ENCODE data around the gene GRID1. TPM values are rescaled to one million over a fixed set of nuclear protein-coding genes. Genes with fewer than 3 reads are reported as not detected.

GRID1 gene
- total RNA-seq, 4 donors from 2014 or later = 1.4 to 4.9 (median 2.0) TPM

- no peak for TF ChIP-seq POLR2A (IDR thresholded peaks at IDR 0.05)
- intact Hi-C loops (cut with DNase I; ENCODE audit: low total_unique reads) = loop anchor here (10.0 kb wide), 1 partner anchor 597 kb away; no protein-coding TSS in a partner anchor
- WGBS, 2 donors = 75 to 76% methylated on average over 3 of the region's 3 CpGs
- H3K4me3 ChIP-seq (ENCODE audit: low read depth, poor library complexity, severe bottlenecking) = no peak overlapping the region
- no peak for DNase-seq (ENCODE audit: low spot score in 2 of 2)
These were observed 535.2 kb downstream of the GRID1 start for GRCh38 chr10:85831422-85831821.

GRCh38 chr10:85826377-85826776, 540.2 kb downstream of the GRID1 start:
- intact Hi-C loops (cut with DNase I; ENCODE audit: low total_unique reads) = no loop called here
- DNase-seq (ENCODE audit: low spot score in 2 of 2) = no peak
- TF ChIP-seq CTCF (IDR thresholded peaks at IDR 0.05) (no peak), POLR2A (IDR thresholded peaks at IDR 0.05) (no peak)
- 54 to 64% methylated on average over 4 of the region's 4 CpGs for WGBS, 2 donors
- H3K4me3 ChIP-seq (ENCODE audit: low read depth, poor library complexity, severe bottlenecking) = no peak overlapping the region

- intact Hi-C loops (cut with DNase I; ENCODE audit: low total_unique reads) = no loop called here
- 90 to 95% methylated on average over 2 of the region's 2 CpGs for WGBS, 2 donors
- no peak for TF ChIP-seq CTCF (IDR thresholded peaks at IDR 0.05)
- TF ChIP-seq POLR2A (IDR thresholded peaks at IDR 0.05) = no peak
- H3K4me3 ChIP-seq (ENCODE audit: low read depth, poor library complexity, severe bottlenecking) = no peak overlapping the region
- no peak for DNase-seq (ENCODE audit: low spot score in 2 of 2)
These were observed 555.2 kb downstream of the GRID1 start for GRCh38 chr10:85811405-85811804.

GRCh38 chr10:85810674-85811073, 555.9 kb downstream of the GRID1 start:
- TF ChIP-seq POLR2A (IDR thresholded peaks at IDR 0.05) (no peak), CTCF (IDR thresholded peaks at IDR 0.05) (no peak)
- intact Hi-C loops (cut with DNase I; ENCODE audit: low total_unique reads) = no loop called here

GRCh38 chr10:85795460-85795859, 571.1 kb downstream of the GRID1 start:
- no peak for TF ChIP-seq POLR2A (IDR thresholded peaks at IDR 0.05)
- no peak for TF ChIP-seq CTCF (IDR thresholded peaks at IDR 0.05)
- intact Hi-C loops (cut with DNase I; ENCODE audit: low total_unique reads) = no loop called here
- no peak for DNase-seq (ENCODE audit: low spot score in 2 of 2)
- WGBS, 2 donors = 21 to 27% methylated on average over 3 of the region's 3 CpGs
- H3K4me3 ChIP-seq (ENCODE audit: low read depth, poor library complexity, severe bottlenecking) = no peak overlapping the region

More at GRCh38 chr10:85810674-85811073, 555.9 kb downstream of the GRID1 start:
- 71 to 75% methylated on average over 1 of the region's 1 CpG for WGBS, 2 donors
- H3K4me3 ChIP-seq (ENCODE audit: low read depth, poor library complexity, severe bottlenecking) = no peak overlapping the region
- no peak for DNase-seq (ENCODE audit: low spot score in 2 of 2)

GRCh38 chr10:85794553-85794952, 572.0 kb downstream of the GRID1 start:
- H3K4me3 ChIP-seq (ENCODE audit: low read depth, poor library complexity, severe bottlenecking) = no peak overlapping the region
- 29 to 51% methylated on average over 2 of the region's 2 CpGs for WGBS, 2 donors
- no peak for DNase-seq (ENCODE audit: low spot score in 2 of 2)
- TF ChIP-seq POLR2A (IDR thresholded peaks at IDR 0.05) = no peak
- no peak for TF ChIP-seq CTCF (IDR thresholded peaks at IDR 0.05)
- intact Hi-C loops (cut with DNase I; ENCODE audit: low total_unique reads) = no loop called here

Measured in lower leg skin (tissue), 4 donors.